Keratinocyte (primary cell): ENCODE results near the gene CEP152. TPM values are rescaled to one million over a fixed set of nuclear protein-coding genes. Genes with fewer than 3 reads are reported as not detected.

ENCODE experiments used
- DNase-seq: peaks from one replicate; pipeline ENCODE4 v3.0.0-alpha.2; 2011; ENCODE audit warnings: low read depth, missing footprints, low spot score
- FAIRE-seq: peaks from 2 replicates; lab custom pipeline; 2011; peaks lifted over from hg19 to GRCh38; lab: Jason Lieb, UNC
- H2AFZ ChIP-seq: 2 replicates; pipeline ENCODE4 v1.6.0; 2012; ENCODE audit warnings: low read length, control low read depth, inconsistent platforms; ENCODE audit not compliant: control insufficient read depth
- H3K27ac ChIP-seq: 2 replicates; pipeline ENCODE4 v1.5.1; 2011; ENCODE audit warnings: low read length; ENCODE audit not compliant: control insufficient read depth, insufficient read depth
- H3K27me3 ChIP-seq: 3 replicates; pipeline ENCODE4 v1.6.0; 2011; ENCODE audit warnings: low read length; ENCODE audit not compliant: control insufficient read depth, insufficient read depth; ENCODE audit errors: extremely low read depth
- H3K36me3 ChIP-seq, 2 experiments: 2 replicates in 1 of 2; 3 replicates in 1 of 2; pipeline ENCODE4 v1.5.1; 2011; ENCODE audit warnings: low read length in 2 of 2, mild to moderate bottlenecking in 1 of 2; ENCODE audit not compliant: control insufficient read depth in 2 of 2, insufficient read depth in 2 of 2; ENCODE audit errors: extremely low read depth in 1 of 2
- H3K4me1 ChIP-seq: 3 replicates; pipeline ENCODE4 v1.5.1; 2011; ENCODE audit warnings: low read length; ENCODE audit not compliant: control insufficient read depth, insufficient read depth; ENCODE audit errors: extremely low read depth
- H3K4me2 ChIP-seq: 3 replicates; pipeline ENCODE4 v1.6.0; 2011; ENCODE audit warnings: low read depth, low read length; ENCODE audit not compliant: control insufficient read depth, insufficient read depth; ENCODE audit errors: extremely low read depth
- H3K4me3 ChIP-seq, 3 experiments: fragments of 200-600 bp in 1 of 3; sonication (generic) in 1 of 3; 2 replicates in 2 of 3; 3 replicates in 1 of 3; pipeline ENCODE4 v1.5.1; 2011 to 2016; ENCODE audit warnings: low read length in 3 of 3, mild to moderate bottlenecking in 3 of 3, control low read depth in 2 of 3, inconsistent platforms in 1 of 3, low read depth in 1 of 3, mixed read lengths in 1 of 3, mixed run types in 1 of 3, moderate library complexity in 1 of 3; ENCODE audit not compliant: control insufficient read depth in 2 of 3, insufficient read depth in 2 of 3; ENCODE audit errors: extremely low read depth in 1 of 3
- H3K79me2 ChIP-seq: 2 replicates; pipeline ENCODE4 v1.6.0; 2012; ENCODE audit warnings: low read length; ENCODE audit not compliant: control insufficient read depth, insufficient read depth
- H3K9ac ChIP-seq: 3 replicates; pipeline ENCODE4 v1.6.0; 2011; ENCODE audit warnings: low read length; ENCODE audit not compliant: control insufficient read depth, insufficient read depth; ENCODE audit errors: extremely low read depth
- H3K9me1 ChIP-seq: 3 replicates; pipeline ENCODE4 v1.6.0; 2011; ENCODE audit warnings: low read length; ENCODE audit not compliant: control insufficient read depth, insufficient read depth; ENCODE audit errors: extremely low read depth
- H3K9me3 ChIP-seq: 2 replicates; pipeline ENCODE4 v1.5.1; 2012; ENCODE audit warnings: low read depth, low read length; ENCODE audit not compliant: control insufficient read depth
- H4K20me1 ChIP-seq: 3 replicates; pipeline ENCODE4 v1.6.0; 2011; ENCODE audit warnings: low read length; ENCODE audit not compliant: control insufficient read depth, insufficient read depth; ENCODE audit errors: extremely low read depth
- EZH2 ChIP-seq: IDR thresholded peaks from one replicate; pipeline ENCODE4 v1.6.1; 2012; ENCODE audit warnings: inconsistent platforms, mild to moderate bottlenecking, low read length, moderate library complexity
- dilution Hi-C: fragments of 300-500 bp; cut with MboI; formaldehyde crosslinking; loops from one replicate; pipeline ENCODE4 v1.7.0; 2020; ENCODE audit warnings: low sequenced_read_pairs; ENCODE audit not compliant: extremely low pct_ligation_motif_present
- polyA plus RNA-seq, 5 experiments: library from polyadenylated mRNA; depleted of rRNA in 3 of 5; stranded (reverse) in 3 of 5; stranded (forward) in 1 of 5; unstranded in 1 of 5; fragments of >200 nt; gene quantifications; 1 replicate in 1 of 5; 2 replicates in 3 of 5; 3 replicates in 1 of 5; pipeline versions ENCODE4 v1.2.1 to v1.2.3, GENCODE V29; 2011 to 2012; ENCODE audit warnings: missing spikeins in 2 of 5, low read depth in 1 of 5, low replicate concordance in 1 of 5
- TF ChIP-seq, protein P1 (sequence below), 3 experiments: IDR thresholded peaks in 1 of 3; conservative IDR thresholded peaks in 1 of 3; optimal IDR thresholded peaks in 1 of 3; 2 replicates in 2 of 3; 3 replicates in 1 of 3; pipeline versions ENCODE3 to v1.5.1; 2011; ENCODE audit warnings: low read length in 3 of 3, mild to moderate bottlenecking in 3 of 3, moderate library complexity in 2 of 3, control low read depth in 1 of 3, inconsistent platforms in 1 of 3; ENCODE audit not compliant: insufficient read depth in 2 of 3; ENCODE audit errors: extremely low read depth in 1 of 3

Gene CEP152
- polyA plus RNA-seq, 1 donor (not counting 4 experiments of a cell fraction or from before 2014, with no cell fraction given), result 4.0 TPM

DNA sequence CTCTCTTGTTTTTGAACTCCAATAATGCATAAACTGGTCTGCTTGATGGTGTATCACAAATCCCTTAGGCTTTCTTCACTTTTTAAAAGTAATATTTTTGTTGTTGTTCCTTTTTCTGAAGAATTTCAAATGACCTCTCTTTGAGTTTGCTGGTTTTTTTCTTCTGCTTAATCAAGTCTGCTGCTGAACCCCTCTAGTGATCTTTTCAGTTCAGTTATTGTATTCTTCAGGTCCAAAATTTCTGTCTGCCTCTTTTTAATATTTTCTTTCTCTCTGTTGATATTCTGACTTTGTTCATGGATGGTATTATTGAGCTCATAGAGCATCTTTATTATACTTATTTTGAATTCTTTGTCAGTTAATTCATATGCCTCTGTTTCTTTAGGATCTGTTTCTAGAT, 21.8 kb upstream of the CEP152 start:
- H3K4me3 ChIP-seq, result no peak overlapping the region
- no peaks in the 10 kb centered on the region for H3K27me3 ChIP-seq
- dilution Hi-C loops, result no loop called here
- H4K20me1 ChIP-seq, result no peaks in the 10 kb centered on the region
- H3K9me1 ChIP-seq, result no peaks in the 10 kb centered on the region
- H3K36me3 ChIP-seq, result no peaks in the 10 kb centered on the region
- TF ChIP-seq, protein P1, sequence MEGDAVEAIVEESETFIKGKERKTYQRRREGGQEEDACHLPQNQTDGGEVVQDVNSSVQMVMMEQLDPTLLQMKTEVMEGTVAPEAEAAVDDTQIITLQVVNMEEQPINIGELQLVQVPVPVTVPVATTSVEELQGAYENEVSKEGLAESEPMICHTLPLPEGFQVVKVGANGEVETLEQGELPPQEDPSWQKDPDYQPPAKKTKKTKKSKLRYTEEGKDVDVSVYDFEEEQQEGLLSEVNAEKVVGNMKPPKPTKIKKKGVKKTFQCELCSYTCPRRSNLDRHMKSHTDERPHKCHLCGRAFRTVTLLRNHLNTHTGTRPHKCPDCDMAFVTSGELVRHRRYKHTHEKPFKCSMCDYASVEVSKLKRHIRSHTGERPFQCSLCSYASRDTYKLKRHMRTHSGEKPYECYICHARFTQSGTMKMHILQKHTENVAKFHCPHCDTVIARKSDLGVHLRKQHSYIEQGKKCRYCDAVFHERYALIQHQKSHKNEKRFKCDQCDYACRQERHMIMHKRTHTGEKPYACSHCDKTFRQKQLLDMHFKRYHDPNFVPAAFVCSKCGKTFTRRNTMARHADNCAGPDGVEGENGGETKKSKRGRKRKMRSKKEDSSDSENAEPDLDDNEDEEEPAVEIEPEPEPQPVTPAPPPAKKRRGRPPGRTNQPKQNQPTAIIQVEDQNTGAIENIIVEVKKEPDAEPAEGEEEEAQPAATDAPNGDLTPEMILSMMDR (optimal IDR thresholded peaks at IDR 0.05 in 1 of 3, IDR thresholded peaks at IDR 0.05 in 1 of 3, conservative IDR thresholded peaks at IDR 0.05 in 1 of 3; ENCODE audit: extremely low read depth in 1 of 3, insufficient read depth in 2 of 3, low read length in 3 of 3), result no peak
- no peak for TF ChIP-seq EZH2
- H3K4me1 ChIP-seq, result peaks cover 4% of the 10 kb centered on the region
- FAIRE-seq, result no peak
- H3K4me2 ChIP-seq, result no peak overlapping the region
- no peak overlapping the region for H2AFZ ChIP-seq
- H3K9me3 ChIP-seq, result no peaks in the 10 kb centered on the region
- no peaks in the 10 kb centered on the region for H3K79me2 ChIP-seq
- H3K27ac ChIP-seq, result no peak overlapping the region
- no peak overlapping the region for H3K9ac ChIP-seq
- DNase-seq, result no peak

DNA sequence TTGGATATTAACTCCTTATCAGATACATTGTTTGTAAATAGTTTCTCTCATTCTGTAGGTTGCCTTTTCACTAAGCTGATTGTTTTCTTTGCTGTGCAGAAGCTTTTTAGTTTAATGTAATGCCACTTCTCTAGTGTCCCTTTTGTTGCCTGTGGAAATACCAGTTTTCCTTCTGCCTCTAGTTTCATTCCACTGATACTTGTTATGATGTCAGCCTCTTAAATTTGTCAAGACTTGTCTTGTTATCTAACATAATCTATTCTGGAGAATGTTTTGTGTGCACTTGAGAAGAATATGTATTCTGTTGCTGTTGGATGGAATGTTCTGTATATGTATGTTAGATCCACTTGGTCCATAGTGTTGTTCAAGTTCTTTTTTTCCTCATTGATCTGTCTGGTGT, 18.0 kb upstream of the CEP152 start:
- DNase-seq, result no peak
- no peak overlapping the region for H3K27ac ChIP-seq

More for the DNA sequence above, 18.0 kb upstream of the CEP152 start:
- Histone ChIP-seq H3K9me1 (no peaks in the 10 kb centered on the region), H3K9me3 (no peaks in the 10 kb centered on the region), H3K4me2 (no peak overlapping the region), H3K27me3 (no peaks in the 10 kb centered on the region), H4K20me1 (no peaks in the 10 kb centered on the region), H3K4me1 (peaks cover 4% of the 10 kb centered on the region), H3K4me3 (no peak overlapping the region), H3K9ac (no peak overlapping the region), H2AFZ (no peak overlapping the region), H3K79me2 (no peaks in the 10 kb centered on the region), H3K36me3 (no peaks in the 10 kb centered on the region)
- dilution Hi-C loops, result no loop called here
- peak; percentile 69 for FAIRE-seq
- TF ChIP-seq EZH2, result no peak
- TF ChIP-seq, protein P1 (optimal IDR thresholded peaks at IDR 0.05 in 1 of 3, IDR thresholded peaks at IDR 0.05 in 1 of 3, conservative IDR thresholded peaks at IDR 0.05 in 1 of 3; ENCODE audit: extremely low read depth in 1 of 3, insufficient read depth in 2 of 3, low read length in 3 of 3), result no peak
